Fibroblast of skin of left quadriceps (primary cell): Measurements from ENCODE around the gene FRMD3.

Experiments used
- DNase-seq, 2 experiments: peaks; one replicate each; pipeline ENCODE4 v3.0.0-alpha.2; 2013; ENCODE audit warnings: low read depth in 2 of 2

Gene FRMD3

GRCh38 chr9:83336706-83337105 lies 201.5 kb downstream of the FRMD3 start:
- no peak for DNase-seq

- DNase-seq, result peak; percentile 82 to 85
Measured at GRCh38 chr9:83334320-83334719, 203.9 kb downstream of the FRMD3 start.

GRCh38 chr9:83330207-83331196 lies 207.7 kb downstream of the FRMD3 start:
- DNase-seq, result no peak

- DNase-seq, result no peak
Measured at GRCh38 chr9:83327750-83328622, 210.2 kb downstream of the FRMD3 start.

GRCh38 chr9:83327323-83327722 lies 210.9 kb downstream of the FRMD3 start:
- DNase-seq, result no peak

- DNase-seq, result no peak
Measured at GRCh38 chr9:83323148-83323547, 215.1 kb downstream of the FRMD3 start.

- peak in 1 of 2 experiments; percentile 18 for DNase-seq
Measured at GRCh38 chr9:83322438-83322837, 215.8 kb downstream of the FRMD3 start.

GRCh38 chr9:83317244-83317643 lies 221.0 kb downstream of the FRMD3 start:
- DNase-seq, result no peak

GRCh38 chr9:83315649-83316048 lies 222.6 kb downstream of the FRMD3 start:
- DNase-seq, result no peak

- DNase-seq, result no peak
Measured at GRCh38 chr9:83313781-83314180, 224.4 kb downstream of the FRMD3 start.

- no peak for DNase-seq
Measured at GRCh38 chr9:83312537-83312936, 225.7 kb downstream of the FRMD3 start.

- no peak for DNase-seq
Measured at GRCh38 chr9:83307066-83307724, 231.0 kb downstream of the FRMD3 start.

GRCh38 chr9:83304686-83305085 lies 233.5 kb downstream of the FRMD3 start:
- peak; percentile 88 to 90 for DNase-seq

- DNase-seq, result no peak
Measured at GRCh38 chr9:83299571-83299970, 238.6 kb downstream of the FRMD3 start.

- no peak for DNase-seq
Measured at GRCh38 chr9:83299094-83299493, 239.1 kb downstream of the FRMD3 start.

GRCh38 chr9:83296123-83296522 lies 242.1 kb downstream of the FRMD3 start:
- DNase-seq, result no peak

GRCh38 chr9:83294816-83295215 lies 243.4 kb downstream of the FRMD3 start:
- no peak for DNase-seq

GRCh38 chr9:83291196-83291595 lies 247.0 kb downstream of the FRMD3 start:
- no peak for DNase-seq

- no peak for DNase-seq
Measured at GRCh38 chr9:83290692-83291091, 247.5 kb downstream of the FRMD3 start.

- no peak for DNase-seq
Measured at GRCh38 chr9:83287021-83287420, 251.2 kb downstream of the FRMD3 start.

- no peak for DNase-seq
Measured at GRCh38 chr9:83285445-83286225, 252.6 kb downstream of the FRMD3 start.
